Measurements from ENCODE around the gene DAAM2.

DNA sequence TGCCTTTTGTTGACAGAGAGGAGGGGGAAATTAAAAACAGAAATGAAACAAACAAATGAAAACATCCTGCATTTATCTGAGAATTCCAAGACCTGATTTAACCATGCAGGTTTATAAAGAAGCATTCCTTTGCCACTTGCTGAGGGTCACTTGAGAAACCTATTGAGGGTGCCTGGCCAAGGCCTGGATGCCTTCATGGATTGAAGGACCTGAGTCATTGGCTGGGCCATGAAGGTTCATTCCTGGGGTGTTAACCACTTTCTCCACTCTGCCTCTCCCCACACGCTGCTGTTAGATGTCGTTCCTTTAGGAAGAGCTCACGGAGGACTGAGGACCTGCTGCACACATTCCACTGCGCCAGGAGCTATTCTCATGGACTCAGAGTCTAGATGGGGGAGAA is 49.7 kb downstream of the DAAM2 start:
- TF ChIP-seq YY1 (IDR thresholded peaks at IDR 0.05; ENCODE audit: insufficient read depth, insufficient read length) = no peak
- no peak for TF ChIP-seq SUZ12 (IDR thresholded peaks at IDR 0.05; ENCODE audit: extremely low read depth, insufficient read depth, insufficient read length)

Measured in NT2/D1 (cell line).